Ammon's horn (tissue), 1 donor: ENCODE data around the gene RND3.

ENCODE experiments used
- DNase-seq: peaks from one replicate; pipeline ENCODE4 v3.0.0-alpha.2; 2016; ENCODE audit warnings: low spot score

The RND3 gene

DNA sequence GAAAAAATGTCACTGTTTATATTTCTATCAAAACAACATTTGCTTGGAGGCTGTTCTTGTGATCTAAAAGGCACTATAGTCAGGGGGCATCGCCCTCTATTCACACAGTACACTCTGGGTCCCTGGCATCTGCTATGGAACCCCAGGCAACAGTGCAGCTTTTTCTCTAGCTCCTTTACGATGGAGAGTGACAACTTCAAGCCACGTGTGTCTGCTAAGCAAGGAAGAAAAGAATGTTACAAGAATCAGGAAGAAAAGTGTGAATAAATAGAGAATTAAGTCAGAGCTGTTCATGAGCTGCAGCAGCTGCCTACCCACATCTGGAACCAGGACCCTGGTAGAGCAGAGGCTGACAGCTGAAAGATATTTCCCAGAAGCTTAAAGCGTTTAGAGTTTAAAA, 11.2 kb downstream of the RND3 start:
- DNase-seq = no peak

DNA sequence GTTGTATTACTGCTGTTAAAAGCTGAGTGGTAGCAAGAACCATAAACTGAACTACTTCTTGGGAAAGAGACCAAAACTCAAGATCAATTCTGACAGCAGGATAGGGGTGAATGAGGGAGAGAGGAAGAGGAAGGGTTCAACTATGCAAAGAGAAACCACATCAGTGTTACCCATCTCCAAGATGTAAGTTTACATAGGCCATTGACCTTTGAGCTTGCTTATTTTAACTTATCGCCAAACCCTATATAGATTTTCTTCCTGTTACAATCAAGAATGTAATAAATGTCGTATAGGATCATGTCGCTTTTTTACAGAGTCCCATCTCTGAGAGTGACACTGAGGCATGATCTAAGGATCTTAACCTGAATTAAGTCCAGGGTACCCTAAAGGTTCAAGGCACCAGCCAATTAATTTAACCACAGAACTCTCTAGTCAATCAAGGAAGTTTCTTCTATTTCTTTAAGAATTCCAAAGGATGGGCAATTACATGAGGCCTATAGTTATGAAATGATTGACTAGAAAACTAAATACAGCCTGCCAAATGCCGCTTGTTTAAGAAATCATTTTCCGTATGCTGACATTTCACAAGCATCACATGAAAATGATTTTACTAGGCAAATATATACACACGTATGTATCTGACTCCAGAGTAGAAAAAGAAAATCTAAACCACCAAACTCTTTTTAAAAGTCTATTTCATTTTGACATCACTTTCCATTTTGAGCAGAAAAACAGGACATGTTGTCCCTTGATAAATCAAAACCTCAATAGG, 11.8 kb downstream of the RND3 start:
- no peak for DNase-seq

- no peak for DNase-seq
Observed at GRCh38 chr2:150474326-150475074, 13.0 kb downstream of the RND3 start.

DNA sequence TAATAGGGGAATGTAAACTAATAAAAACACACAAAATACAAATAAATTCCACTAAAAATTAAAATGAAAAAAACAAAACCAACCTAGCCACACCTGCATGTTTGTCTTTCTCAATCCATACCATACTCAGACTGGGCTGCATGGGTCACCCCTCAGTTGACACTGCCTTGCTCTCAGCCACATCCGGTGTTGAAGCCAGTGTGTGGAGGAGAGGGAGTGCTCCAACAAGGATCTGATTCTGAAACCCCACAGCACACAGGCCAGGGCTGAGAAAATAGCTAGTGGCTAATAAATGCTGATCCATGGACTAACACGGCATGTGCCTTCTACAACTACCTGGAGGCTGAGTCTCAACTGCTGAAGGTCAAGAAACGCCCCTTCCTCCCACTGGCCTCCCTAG, 13.7 kb downstream of the RND3 start:
- DNase-seq = no peak

DNA sequence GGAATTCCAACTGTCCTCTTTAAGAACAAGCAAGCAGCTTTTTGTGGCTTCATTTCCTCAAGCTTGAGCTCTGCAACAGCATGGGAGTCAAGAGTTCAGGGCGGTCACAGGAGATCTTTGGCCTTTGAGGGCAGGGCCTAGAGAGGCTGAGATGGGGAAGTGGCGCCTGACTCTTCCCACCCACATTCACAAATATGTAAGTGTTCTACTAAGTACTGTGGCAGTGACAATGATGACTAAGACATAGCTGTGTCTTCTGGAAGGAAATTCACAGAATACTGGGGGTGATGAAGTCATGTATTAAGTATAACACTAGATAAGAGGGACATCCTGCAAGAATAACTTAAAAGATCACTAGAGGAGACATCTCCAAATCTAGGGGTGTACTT, 15.0 kb downstream of the RND3 start:
- no peak for DNase-seq

- no peak for DNase-seq
Observed at GRCh38 chr2:150471813-150472510, 15.5 kb downstream of the RND3 start.

DNA sequence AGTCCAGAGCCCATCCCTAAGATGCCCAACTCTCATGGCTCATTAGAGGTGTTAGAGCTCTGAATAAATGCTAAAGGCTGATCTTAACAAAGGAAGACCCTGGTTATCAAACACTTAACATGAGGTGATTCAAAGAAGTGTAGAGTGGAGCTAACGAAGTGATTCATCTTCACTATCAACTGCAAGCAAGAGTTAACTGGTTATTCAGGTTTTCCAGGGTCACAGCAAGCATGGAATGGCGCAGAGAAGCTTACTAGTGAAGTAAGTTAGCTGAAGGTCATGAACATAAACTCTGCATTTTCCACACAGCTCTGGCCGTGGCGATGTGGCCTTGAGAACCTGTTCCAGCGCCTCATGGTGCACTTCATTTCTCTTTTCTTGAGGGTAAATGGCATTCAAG, 17.0 kb downstream of the RND3 start:
- DNase-seq = no peak

GRCh38 chr2:150469706-150470274, 17.7 kb downstream of the RND3 start:
- DNase-seq = no peak

DNA sequence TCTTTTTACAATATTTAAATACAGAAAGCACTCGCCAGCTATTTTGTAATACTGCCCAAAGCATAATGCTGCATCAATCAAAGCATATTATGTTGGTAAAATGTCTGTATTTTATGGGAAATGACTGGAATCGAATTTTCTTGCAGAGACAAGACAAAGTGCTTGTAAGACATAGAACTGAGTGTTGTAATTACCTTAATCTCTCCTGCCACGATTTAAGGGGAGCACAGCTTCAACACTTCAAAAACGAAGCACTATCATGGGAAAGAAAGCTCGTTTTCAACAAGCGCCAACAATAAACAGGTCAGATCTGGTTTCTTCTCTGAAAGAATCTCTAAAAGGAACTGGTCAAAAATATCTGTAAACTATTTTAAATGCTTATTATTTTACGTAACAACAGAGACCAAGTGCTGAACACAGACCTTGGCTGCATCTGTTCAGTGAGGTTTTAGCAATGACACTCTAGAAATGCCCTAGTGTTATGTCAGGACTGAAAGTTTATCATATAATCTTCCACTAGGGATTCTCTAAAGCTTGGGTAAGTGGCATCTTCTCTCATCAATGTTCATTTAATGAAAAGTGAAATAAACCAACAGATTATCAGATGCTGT, 19.0 kb downstream of the RND3 start:
- no peak for DNase-seq

- no peak for DNase-seq
Observed at GRCh38 chr2:150467621-150467963, 19.9 kb downstream of the RND3 start.

- DNase-seq = no peak
Observed at GRCh38 chr2:150466741-150467620, 20.5 kb downstream of the RND3 start.

- DNase-seq = no peak
Observed at GRCh38 chr2:150465703-150466569, 21.5 kb downstream of the RND3 start.

GRCh38 chr2:150464986-150465385, 22.5 kb downstream of the RND3 start:
- no peak for DNase-seq

DNA sequence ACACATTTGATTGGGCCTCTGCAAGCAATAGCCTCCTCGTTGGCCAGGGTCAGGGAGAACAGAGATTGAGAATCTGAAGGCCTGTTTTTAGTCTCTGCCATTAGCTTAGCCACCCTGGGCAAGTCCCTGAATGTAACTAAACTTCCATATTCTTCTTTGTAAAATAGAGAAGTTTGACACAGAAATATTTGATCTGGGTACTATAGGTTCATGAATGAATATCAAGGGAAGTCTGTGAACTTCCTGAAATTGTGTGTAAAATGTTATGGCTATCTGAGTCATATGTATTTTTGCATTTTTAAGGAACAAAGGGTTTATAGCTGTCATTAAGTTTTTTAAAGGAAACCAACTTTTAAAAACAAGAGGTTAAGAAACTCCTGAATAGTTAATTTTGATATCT, 23.2 kb downstream of the RND3 start:
- DNase-seq = no peak

GRCh38 chr2:150462770-150463169, 24.7 kb downstream of the RND3 start:
- no peak for DNase-seq

DNA sequence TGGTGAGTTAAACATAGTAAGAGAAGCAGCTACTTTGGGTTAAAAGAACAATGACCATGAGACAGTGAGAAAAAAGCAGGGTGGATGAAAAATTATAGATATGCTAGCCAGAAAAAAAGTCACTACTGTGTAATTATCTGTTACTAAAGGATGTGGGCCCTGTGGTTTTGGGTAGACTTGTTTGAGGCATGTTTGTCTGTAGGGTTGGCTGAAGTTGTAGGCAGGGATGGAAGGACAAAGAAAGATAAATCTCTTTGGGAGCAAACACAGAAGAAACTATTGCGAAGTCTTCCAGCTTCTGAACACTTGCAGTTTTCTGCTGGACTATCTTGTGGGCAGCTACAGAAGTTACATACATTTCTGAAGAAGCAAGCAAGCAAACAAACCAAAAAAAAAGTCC, 28.2 kb downstream of the RND3 start:
- DNase-seq = no peak

GRCh38 chr2:150450765-150451164, 36.7 kb downstream of the RND3 start:
- no peak for DNase-seq

- no peak for DNase-seq
Observed at GRCh38 chr2:150449856-150450255, 37.6 kb downstream of the RND3 start.

- no peak for DNase-seq
Observed at GRCh38 chr2:150445398-150445797, 42.1 kb downstream of the RND3 start.

DNA sequence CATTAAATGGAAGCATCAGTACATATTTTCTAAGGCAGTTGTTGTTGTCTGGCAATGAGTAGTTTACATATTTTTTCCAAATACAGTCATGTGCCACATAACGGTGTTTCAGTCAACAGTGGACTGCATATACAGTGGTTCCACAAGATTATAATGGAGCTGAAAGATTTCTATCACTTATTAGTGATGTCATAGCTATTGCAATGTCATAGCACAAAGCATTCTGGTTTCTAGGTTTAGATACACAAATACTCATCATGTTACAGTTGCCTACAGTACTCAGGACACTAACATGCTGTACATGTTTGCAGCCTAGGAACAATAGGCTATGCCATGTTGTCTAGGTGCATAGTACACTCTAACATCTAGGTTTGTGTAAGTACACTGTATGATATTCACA, 45.0 kb downstream of the RND3 start:
- no peak for DNase-seq
